GM23248 (cell line): ENCODE results near the gene VPS13A. TPM values are rescaled to one million over a fixed set of nuclear protein-coding genes. Genes with fewer than 3 reads are reported as not detected.
"Not testable (repeated sequence)": the region's sequence is repeated elsewhere in the genome, so short reads cannot be mapped to it uniquely, and the experiment has no call there.

Experiments
- DNase-seq: peaks from one replicate; pipeline ENCODE4 v3.0.0-alpha.2; 2015
- H2AFZ ChIP-seq: fragments of 200-600 bp; sonication (generic); 2 replicates; pipeline ENCODE4 v1.6.1; 2016; ENCODE audit warnings: antibody characterized with exemption
- H3F3A ChIP-seq: fragments of 200-600 bp; sonication (generic); 2 replicates; pipeline ENCODE4 v1.6.1; 2016; ENCODE audit warnings: mild to moderate bottlenecking, antibody characterized with exemption, mixed run types; ENCODE audit not compliant: insufficient read depth
- H3K27ac ChIP-seq: fragments of 200-600 bp; sonication (generic); 2 replicates; pipeline ENCODE4 v1.5.1; 2016; ENCODE audit warnings: mild to moderate bottlenecking
- H3K27me3 ChIP-seq: fragments of 200-600 bp; sonication (generic); replicated peaks from 2 replicates; pipeline ENCODE4 v1.6.1; 2016; ENCODE audit warnings: mild to moderate bottlenecking; ENCODE audit not compliant: insufficient read depth
- H3K36me3 ChIP-seq: fragments of 200-600 bp; sonication (generic); 2 replicates; pipeline ENCODE4 v1.6.1; 2016; ENCODE audit warnings: low read depth, mild to moderate bottlenecking
- H3K4me1 ChIP-seq: fragments of 200-600 bp; sonication (generic); 2 replicates; pipeline ENCODE4 v1.6.1; 2016; ENCODE audit warnings: mild to moderate bottlenecking; ENCODE audit not compliant: insufficient read depth
- H3K4me2 ChIP-seq: fragments of 200-600 bp; sonication (generic); one replicate; pipeline ENCODE4 v1.6.1; 2016; ENCODE audit warnings: mild to moderate bottlenecking; ENCODE audit not compliant: unreplicated experiment
- H3K4me3 ChIP-seq: fragments of 200-600 bp; sonication (generic); 2 replicates; pipeline ENCODE4 v1.5.1; 2016; ENCODE audit warnings: mild to moderate bottlenecking
- H3K79me2 ChIP-seq: fragments of 200-600 bp; sonication (generic); 2 replicates; pipeline ENCODE4 v1.6.1; 2016; ENCODE audit warnings: mild to moderate bottlenecking; ENCODE audit not compliant: insufficient read depth
- H3K9ac ChIP-seq: fragments of 200-600 bp; sonication (generic); 2 replicates; pipeline ENCODE4 v1.6.1; 2016; ENCODE audit warnings: mild to moderate bottlenecking
- H3K9me2 ChIP-seq: fragments of 200-600 bp; sonication (generic); 2 replicates; pipeline ENCODE4 v1.6.1; 2016; ENCODE audit warnings: mixed run types, mild to moderate bottlenecking, moderate library complexity; ENCODE audit not compliant: insufficient read depth
- H3K9me3 ChIP-seq: fragments of 200-600 bp; sonication (generic); one replicate; pipeline ENCODE4 v1.6.1; 2017; ENCODE audit warnings: low read depth
- H4K20me1 ChIP-seq: fragments of 200-600 bp; sonication (generic); 2 replicates; pipeline ENCODE4 v1.6.0; 2016; ENCODE audit not compliant: insufficient read depth
- EZH2 ChIP-seq: fragments of 200-600 bp; sonication (generic); IDR thresholded peaks from 2 replicates; pipeline ENCODE4 v1.6.1; 2018; ENCODE audit warnings: antibody characterized with exemption, mild to moderate bottlenecking; ENCODE audit not compliant: insufficient read depth, poor library complexity, severe bottlenecking
- EZH2phosphoT487 ChIP-seq: fragments of 200-600 bp; sonication (generic); IDR thresholded peaks from 2 replicates; pipeline ENCODE4 v1.6.1; 2018; ENCODE audit warnings: antibody characterized with exemption, moderate library complexity, mild to moderate bottlenecking, low read depth; ENCODE audit not compliant: insufficient read depth
- WGBS, 2 experiments: methylation state at CpG; one replicate each; pipeline ENCODE4 v1.1.6; 2015 to 2017; ENCODE audit warnings: low lambda C conversion rate in 2 of 2, low coverage in 1 of 2; ENCODE audit errors: missing lambda C conversion rate in 2 of 2; 5-methylcytosine and 5-hydroxymethylcytosine counted together
- in situ Hi-C: fragments of 300-500 bp; cut with MboI; formaldehyde crosslinking; loops from 2 replicates; pipeline ENCODE4 v1.15.0; 2020
- polyA plus RNA-seq: library from polyadenylated mRNA; unstranded; fragments of >200 nt; fragmentation: Nextera tagmentation; extraction: Ambion mirVana; gene quantifications from 2 replicates; pipeline ENCODE4 v1.2.1, GENCODE V29; 2016
- total RNA-seq: library from RNA; depleted of rRNA; stranded (reverse); fragments of >200 nt; shearing (Covaris generic); gene quantifications from 2 replicates; pipeline ENCODE4 v1.2.3, GENCODE V29; 2014

VPS13A gene
- total and polyA plus RNA-seq, 2 experiments from 2014 or later: 8.9 to 15.8 TPM

GRCh38 chr9:77236693-77237092 lies 59.4 kb downstream of the VPS13A start:
- Histone ChIP-seq H3K36me3 (0 out of 2 replicates have a peak, but pooled peaks cover 1% of the 10 kb centered on the region), H3K79me2 (no peaks in the 10 kb centered on the region), H3K4me1 (no peaks in the 10 kb centered on the region), H4K20me1 (no peaks in the 10 kb centered on the region), H3K4me3 (no peak overlapping the region), H3K27ac (no peak overlapping the region), H3K9ac (no peak overlapping the region), H3K27me3 (no peaks in the 10 kb centered on the region), H3F3A (no peaks in the 10 kb centered on the region), H3K9me2 (no peaks in the 10 kb centered on the region), H3K4me2 (no peak overlapping the region), H3K9me3 (no peaks in the 10 kb centered on the region), H2AFZ (no peak overlapping the region)
- DNase-seq: no peak
- in situ Hi-C loops: no loop called here
- WGBS, 2 experiments: 90% methylated on average over 5 of the region's 5 CpGs
- TF ChIP-seq EZH2phosphoT487 (no peak), EZH2 (no peak)

DNA sequence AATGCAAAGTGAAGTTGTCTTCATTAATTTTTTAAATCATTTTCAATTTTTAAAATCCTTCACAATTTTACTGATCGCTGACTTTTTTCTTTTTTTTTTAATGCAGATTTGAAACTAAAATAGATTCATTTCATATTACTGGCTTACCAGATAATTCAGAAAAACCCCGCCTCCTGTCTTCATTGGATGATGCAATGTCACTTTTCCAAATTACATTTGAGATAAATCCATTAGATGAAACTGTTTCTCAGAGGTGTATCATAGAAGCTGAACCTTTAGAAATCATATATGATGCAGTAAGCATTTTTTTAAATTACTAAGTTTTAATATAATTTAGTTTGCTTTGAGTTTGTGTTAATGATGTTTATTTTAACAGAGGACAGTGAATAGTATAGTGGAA lies 60.6 kb downstream of the VPS13A start:
- Histone ChIP-seq H3K9me3 (no peaks in the 10 kb centered on the region), H3F3A (no peaks in the 10 kb centered on the region), H3K36me3 (no peaks in the 10 kb centered on the region), H3K4me2 (no peak overlapping the region), H3K4me1 (no peaks in the 10 kb centered on the region), H2AFZ (no peak overlapping the region), H3K9ac (no peak overlapping the region), H3K27ac (no peak overlapping the region), H3K79me2 (no peaks in the 10 kb centered on the region), H3K4me3 (no peak overlapping the region), H3K27me3 (no peaks in the 10 kb centered on the region), H4K20me1 (no peaks in the 10 kb centered on the region), H3K9me2 (no peaks in the 10 kb centered on the region)
- DNase-seq: no peak
- WGBS, 2 experiments: 68 to 69% methylated on average over 2 of the region's 2 CpGs
- in situ Hi-C loops: no loop called here
- TF ChIP-seq EZH2phosphoT487 (no peak), EZH2 (no peak)

GRCh38 chr9:77251050-77251449 lies 73.7 kb downstream of the VPS13A start:
- Histone ChIP-seq H3F3A (no peaks in the 10 kb centered on the region), H3K36me3 (no peaks in the 10 kb centered on the region), H3K4me3 (no peak overlapping the region), H3K4me2 (no peak overlapping the region), H2AFZ (no peak overlapping the region), H3K9me3 (no peaks in the 10 kb centered on the region), H3K79me2 (no peaks in the 10 kb centered on the region), H4K20me1 (no peaks in the 10 kb centered on the region), H3K27ac (no peak overlapping the region), H3K9ac (no peak overlapping the region), H3K9me2 (no peaks in the 10 kb centered on the region), H3K4me1 (no peaks in the 10 kb centered on the region), H3K27me3 (no peaks in the 10 kb centered on the region)
- 67% methylated on average over 1 of the region's 1 CpG for whole genome bisulfite sequencing, 2 experiments
- DNase-seq: no peak
- in situ Hi-C loops: no loop called here
- TF ChIP-seq EZH2: no peak
- no peak for TF ChIP-seq EZH2phosphoT487

DNA sequence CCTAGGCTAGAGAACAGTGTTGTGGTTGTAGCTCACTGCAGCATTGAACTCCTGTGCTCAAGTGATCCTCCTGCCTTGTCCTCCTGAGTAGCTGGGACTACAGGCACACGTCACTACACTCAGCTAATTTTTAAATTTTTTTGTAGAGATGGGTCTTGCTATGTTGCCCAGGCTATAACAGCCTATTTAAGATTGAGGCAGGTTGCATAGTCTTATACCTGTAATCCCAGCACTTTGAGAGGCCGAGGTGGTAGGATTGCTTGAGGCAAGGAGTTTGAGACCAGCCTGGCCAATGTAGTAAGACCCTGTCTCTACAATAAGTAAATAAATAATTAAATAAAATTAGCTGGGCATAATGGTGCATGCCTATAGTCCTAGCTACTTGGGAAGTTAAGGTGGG lies 79.9 kb downstream of the VPS13A start:
- H3K4me2 ChIP-seq: no peak overlapping the region
- no peaks in the 10 kb centered on the region for H3K9me3 ChIP-seq
- no peaks in the 10 kb centered on the region for H3K79me2 ChIP-seq
- H4K20me1 ChIP-seq: no peaks in the 10 kb centered on the region
- TF ChIP-seq EZH2phosphoT487: no peak
- no peak for TF ChIP-seq EZH2
- no peak overlapping the region for H3K27ac ChIP-seq
- 93 to 98% methylated on average over 2 of the region's 2 CpGs for WGBS, 2 experiments
- H3K9ac ChIP-seq: no peak overlapping the region
- H3K27me3 ChIP-seq: no peaks in the 10 kb centered on the region
- H3K4me3 ChIP-seq: no peak overlapping the region
- H3K36me3 ChIP-seq: no peaks in the 10 kb centered on the region
- no peaks in the 10 kb centered on the region for H3K4me1 ChIP-seq
- no peaks in the 10 kb centered on the region for H3F3A ChIP-seq
- no peaks in the 10 kb centered on the region for H3K9me2 ChIP-seq
- in situ Hi-C loops: no loop called here
- H2AFZ ChIP-seq: no peak overlapping the region
- no peak for DNase-seq

GRCh38 chr9:77261605-77262004 lies 84.3 kb downstream of the VPS13A start:
- Histone ChIP-seq H4K20me1 (no peaks in the 10 kb centered on the region), H3K79me2 (no peaks in the 10 kb centered on the region), H3K4me3 (no peak overlapping the region), H2AFZ (no peak overlapping the region), H3K27me3 (no peaks in the 10 kb centered on the region), H3K4me1 (no peaks in the 10 kb centered on the region), H3K9me2 (no peaks in the 10 kb centered on the region), H3K9ac (no peak overlapping the region), H3F3A (no peaks in the 10 kb centered on the region), H3K4me2 (no peak overlapping the region), H3K27ac (no peak overlapping the region), H3K36me3 (no peaks in the 10 kb centered on the region), H3K9me3 (no peaks in the 10 kb centered on the region)
- TF ChIP-seq EZH2phosphoT487: no peak
- no peak for TF ChIP-seq EZH2
- 95 to 98% methylated on average over 8 of the region's 8 CpGs for WGBS, 2 experiments
- DNase-seq: no peak
- in situ Hi-C loops: no loop called here

GRCh38 chr9:77267762-77268161 lies 90.4 kb downstream of the VPS13A start:
- H3K79me2 ChIP-seq, H3K4me2 ChIP-seq, in situ Hi-C loops, H4K20me1 ChIP-seq, H3K36me3 ChIP-seq, H3K4me3 ChIP-seq, H3K9me2 ChIP-seq, H3K27ac ChIP-seq, H3K27me3 ChIP-seq, H3K4me1 ChIP-seq, DNase-seq, H2AFZ ChIP-seq, H3K9ac ChIP-seq, H3F3A ChIP-seq, H3K9me3 ChIP-seq: not testable (repeated sequence)
- 92 to 94% methylated on average over 5 of the region's 5 CpGs for whole genome bisulfite sequencing, 2 experiments
